HT1080 (cell line): ENCODE data around the gene EXD1. TPM values are rescaled to one million over a fixed set of nuclear protein-coding genes. Genes with fewer than 3 reads are reported as not detected.
"Not testable (repeated sequence)": the region's sequence is repeated elsewhere in the genome, so short reads cannot be mapped to it uniquely, and the experiment has no call there.

Source experiments
- DNase-seq: peaks from one replicate; pipeline ENCODE4 v3.0.0-alpha.2; 2015; ENCODE audit warnings: low read depth
- total RNA-seq: library from RNA; depleted of rRNA; stranded (reverse); fragments of >200 nt; shearing (Covaris generic); gene quantifications from 2 replicates; pipeline ENCODE4 v1.2.3, GENCODE V29; 2014; rRNA removed

Gene EXD1
- total RNA-seq, 1 experiment from 2014 or later, result not detected

- DNase-seq, result no peak
Measured at GRCh38 chr15:41148065-41148464, 82.5 kb downstream of the EXD1 start.

DNA sequence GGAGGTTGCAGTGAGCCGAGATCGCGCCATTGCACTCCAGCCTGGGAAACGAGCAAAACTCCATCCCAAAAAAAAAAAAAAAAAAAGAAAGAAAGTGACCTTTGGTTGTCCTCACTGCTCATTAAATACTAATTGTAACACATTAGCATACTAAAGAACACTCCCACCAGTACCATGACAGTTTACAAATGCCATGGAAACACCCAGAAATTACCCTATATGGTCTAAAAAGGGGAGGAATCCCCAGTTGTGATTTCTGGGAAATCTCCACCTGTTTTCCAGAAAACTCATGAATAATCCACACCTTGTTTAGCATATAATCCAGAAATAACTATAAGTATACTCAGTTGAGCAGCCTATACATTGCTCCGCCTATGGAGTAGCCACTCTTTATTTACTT is 90.9 kb downstream of the EXD1 start:
- DNase-seq, result no peak

GRCh38 chr15:41139112-41139511 is 91.4 kb downstream of the EXD1 start:
- not testable (repeated sequence) for DNase-seq

DNA sequence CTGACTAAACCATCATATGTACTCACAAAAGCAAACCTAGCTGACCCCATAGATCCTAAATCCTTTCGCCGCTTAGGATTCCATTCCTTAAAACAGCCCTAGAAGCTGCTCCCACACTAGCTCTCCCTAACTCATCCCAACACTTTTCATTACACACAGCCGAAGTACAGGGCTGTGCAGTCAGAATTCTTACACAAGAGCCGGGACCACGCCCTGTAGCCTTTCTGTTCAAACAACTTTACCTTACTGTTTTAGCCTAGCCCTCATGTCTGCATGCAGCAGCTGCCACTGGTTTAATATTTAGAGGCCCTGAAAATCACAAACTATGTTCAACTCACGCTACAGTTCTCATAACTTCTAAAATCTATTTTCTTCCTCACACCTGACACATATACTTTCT is 95.0 kb downstream of the EXD1 start:
- not testable (repeated sequence) for DNase-seq

- no peak for DNase-seq
Measured at GRCh38 chr15:41133454-41133853, 97.1 kb downstream of the EXD1 start.

Other genes with a start within 250 kb of the EXD1 start
- 27.6 and 46.3 TPM in 2 replicates for gene INO80, start 114.5 kb downstream of the EXD1 start, total RNA-seq
- gene CHP1, start 511 bp upstream of the EXD1 start, total RNA-seq, result 62.3 and 69.8 TPM in 2 replicates
- 35.8 and 37.5 TPM in 2 replicates for gene OIP5, start 101.8 kb upstream of the EXD1 start, total RNA-seq
- 84.0 and 134 TPM in 2 replicates for gene NUSAP1, start 102.1 kb upstream of the EXD1 start, total RNA-seq
- 23.8 and 29.1 TPM in 2 replicates for gene NDUFAF1, start 171.7 kb upstream of the EXD1 start, total RNA-seq
- 17.0 and 20.2 TPM in 2 replicates for gene RTF1, start 186.3 kb upstream of the EXD1 start, total RNA-seq